ENCODE data around the gene GPR107. TPM values are rescaled to one million over a fixed set of nuclear protein-coding genes. Genes with fewer than 3 reads are reported as not detected.

Gene GPR107
- total RNA-seq, 4 donors from 2014 or later, result 24.2 to 38.4 (median 30.4) TPM

GRCh38 chr9:130120832-130121231, 67.1 kb downstream of the GPR107 start:
- TF ChIP-seq EP300 (IDR thresholded peaks at IDR 0.05), result no peak
- no peaks in the 10 kb centered on the region for H3K27me3 ChIP-seq
- ATAC-seq, result no peak
- H3K27ac ChIP-seq, result no peak overlapping the region
- no peaks in the 10 kb centered on the region for H3K9me3 ChIP-seq
- peaks cover 0 to 30% (median 17%) of the 10 kb centered on the region in 3 donors for H3K4me1 ChIP-seq
- H3K36me3 ChIP-seq, result peaks cover 0 to 79% of the 10 kb centered on the region in 2 donors
- 77 to 90% methylated on average over 2 to 8 of the region's 9 CpGs for WGBS, 2 donors (ENCODE audit: low coverage in 1 of 2)
- no peak overlapping the region for H3K4me3 ChIP-seq

- Histone ChIP-seq H3K4me3 (no peak overlapping the region), H3K27me3 (no peaks in the 10 kb centered on the region), H3K9me3 (no peaks in the 10 kb centered on the region), H3K36me3 (peaks cover 0 to 86% of the 10 kb centered on the region in 2 donors), H3K27ac (no peak overlapping the region), H3K4me1 (peaks cover 0 to 26% (median 17%) of the 10 kb centered on the region in 3 donors)
- ATAC-seq, result no peak
- 87 to 100% methylated on average over 1 to 5 of the region's 7 CpGs for WGBS, 2 donors (ENCODE audit: low coverage in 1 of 2)
- no peak for TF ChIP-seq POLR2A (IDR thresholded peaks at IDR 0.05)
- TF ChIP-seq EP300 (IDR thresholded peaks at IDR 0.05), result no peak
- TF ChIP-seq POLR2AphosphoS5 (IDR thresholded peaks at IDR 0.05), result no peak
- no peak for TF ChIP-seq CTCF (IDR thresholded peaks at IDR 0.05)
Observed at GRCh38 chr9:130122456-130122855, 68.8 kb downstream of the GPR107 start.

GRCh38 chr9:130124085-130124860, 70.6 kb downstream of the GPR107 start:
- Histone ChIP-seq H3K4me1 (peaks cover 0 to 24% (median 9%) of the 10 kb centered on the region in 3 donors), H3K9me3 (no peaks in the 10 kb centered on the region), H3K27me3 (no peaks in the 10 kb centered on the region), H3K36me3 (peaks cover 0 to 93% of the 10 kb centered on the region in 2 donors), H3K27ac (no peak overlapping the region), H3K4me3 (no peak overlapping the region)
- 72% methylated on average over 6 of the region's 7 CpGs; no CpG with 5 or more reads in 1 of the 2 donors for WGBS, 2 donors (ENCODE audit: low coverage in 1 of 2)
- no peak for ATAC-seq
- TF ChIP-seq CTCF (IDR thresholded peaks at IDR 0.05) (no peak), POLR2A (IDR thresholded peaks at IDR 0.05) (no peak), POLR2AphosphoS5 (IDR thresholded peaks at IDR 0.05) (no peak), EP300 (IDR thresholded peaks at IDR 0.05) (no peak)

GRCh38 chr9:130126721-130127433, 73.2 kb downstream of the GPR107 start:
- Histone ChIP-seq H3K4me1 (peaks cover 0 to 21% (median 11%) of the 10 kb centered on the region in 3 donors), H3K27ac (no peak overlapping the region), H3K4me3 (no peak overlapping the region), H3K27me3 (no peaks in the 10 kb centered on the region), H3K9me3 (no peaks in the 10 kb centered on the region), H3K36me3 (peaks cover 0 to 95% of the 10 kb centered on the region in 2 donors)
- 88 to 91% methylated on average over 3 to 4 of the region's 4 CpGs for WGBS, 2 donors (ENCODE audit: low coverage in 1 of 2)
- TF ChIP-seq EP300 (IDR thresholded peaks at IDR 0.05) (no peak), CTCF (IDR thresholded peaks at IDR 0.05) (no peak), POLR2AphosphoS5 (IDR thresholded peaks at IDR 0.05) (no peak), POLR2A (IDR thresholded peaks at IDR 0.05) (no peak)
- no peak for ATAC-seq

- no peaks in the 10 kb centered on the region for H3K9me3 ChIP-seq
- ATAC-seq, result no peak
- H3K4me1 ChIP-seq, result peaks cover 0 to 21% (median 11%) of the 10 kb centered on the region in 3 donors
- no peaks in the 10 kb centered on the region for H3K27me3 ChIP-seq
- H3K4me3 ChIP-seq, result no peak overlapping the region
- 71 to 74% methylated on average over 4 of the region's 6 CpGs for WGBS, 2 donors (ENCODE audit: low coverage in 1 of 2)
- TF ChIP-seq POLR2A (IDR thresholded peaks at IDR 0.05), result no peak
- no peak for TF ChIP-seq CTCF (IDR thresholded peaks at IDR 0.05)
- TF ChIP-seq POLR2AphosphoS5 (IDR thresholded peaks at IDR 0.05), result no peak
- no peak for TF ChIP-seq EP300 (IDR thresholded peaks at IDR 0.05)
- H3K36me3 ChIP-seq, result peaks cover 0 to 93% of the 10 kb centered on the region in 2 donors
- peak overlapping the region; percentile 51 to 89 (median 80) for H3K27ac ChIP-seq
Observed at GRCh38 chr9:130128251-130128650, 74.5 kb downstream of the GPR107 start.
